Neural cell (in vitro differentiated cells): Measurements from ENCODE around the gene SPHKAP. TPM values are rescaled to one million over a fixed set of nuclear protein-coding genes. Genes with fewer than 3 reads are reported as not detected.
A peak's percentile ranks its signal among the peaks of the same experiment; 100 is the strongest.

Experiments used
- H2AFZ ChIP-seq: fragments of 200-600, 300-800 bp; sonication (generic), shearing (Covaris generic); 2 replicates; pipeline ENCODE4 v1.6.0; 2014; ENCODE audit warnings: low read depth, mild to moderate bottlenecking, antibody characterized with exemption, low read length, moderate library complexity
- H3F3A ChIP-seq: fragments of 200-600 bp; shearing (Covaris generic); 2 replicates; pipeline ENCODE4 v1.6.1; 2016; ENCODE audit warnings: mild to moderate bottlenecking, moderate library complexity, mixed read lengths, antibody characterized with exemption, low read length; ENCODE audit not compliant: insufficient read depth, poor library complexity, severe bottlenecking
- H3K27ac ChIP-seq: fragments of 200-600, 300-800 bp; sonication (generic), shearing (Covaris generic); 2 replicates; pipeline ENCODE4 v1.5.1; 2014; ENCODE audit warnings: mild to moderate bottlenecking, low read length, moderate library complexity
- H3K27me3 ChIP-seq: fragments of 300-800, 200-600 bp; sonication (generic), shearing (Covaris generic); 2 replicates; pipeline ENCODE4 v1.6.0; 2014; ENCODE audit warnings: mild to moderate bottlenecking, low read depth, low read length, moderate library complexity; ENCODE audit not compliant: insufficient read depth
- H3K36me3 ChIP-seq: fragments of 300-800, 200-600 bp; sonication (generic), shearing (Covaris generic); 2 replicates; pipeline ENCODE4 v1.5.1; 2014; ENCODE audit warnings: mild to moderate bottlenecking, antibody characterized with exemption, low read length, moderate library complexity; ENCODE audit not compliant: insufficient read depth
- H3K4me2 ChIP-seq: fragments of 300-800, 200-600 bp; sonication (generic), shearing (Covaris generic); 2 replicates; pipeline ENCODE4 v1.6.0; 2014; ENCODE audit warnings: mild to moderate bottlenecking, low read length
- H3K4me3 ChIP-seq: fragments of 300-800, 200-600 bp; sonication (generic), shearing (Covaris generic); 2 replicates; pipeline ENCODE4 v1.5.1; 2014; ENCODE audit warnings: mild to moderate bottlenecking, low read length, moderate library complexity
- H3K79me2 ChIP-seq: fragments of 200-600 bp; shearing (Covaris generic); replicated peaks from 2 replicates; pipeline ENCODE4 v1.6.0; 2014; ENCODE audit warnings: mild to moderate bottlenecking, low read length, moderate library complexity; ENCODE audit not compliant: insufficient read depth
- H3K9ac ChIP-seq: fragments of 300-800, 200-600 bp; sonication (generic), shearing (Covaris generic); 2 replicates; pipeline ENCODE4 v1.6.1; 2016; ENCODE audit warnings: mild to moderate bottlenecking, low read length, mixed read lengths
- H3K9me2 ChIP-seq: fragments of 200-600 bp; shearing (Covaris generic); 2 replicates; pipeline ENCODE4 v1.6.1; 2016; ENCODE audit warnings: mild to moderate bottlenecking, low read length, mixed read lengths; ENCODE audit not compliant: insufficient read depth
- H3K9me3 ChIP-seq: fragments of 200-600, 300-800 bp; sonication (generic), shearing (Covaris generic); 2 replicates; pipeline ENCODE4 v1.6.1; 2016; ENCODE audit warnings: mild to moderate bottlenecking, mixed run types, low read length, moderate library complexity, mixed read lengths
- H4K20me1 ChIP-seq: fragments of 200-600 bp; shearing (Covaris generic); 2 replicates; pipeline ENCODE4 v1.6.1; 2016; ENCODE audit warnings: mild to moderate bottlenecking, mixed run types; ENCODE audit not compliant: insufficient read depth
- CTCF ChIP-seq: fragments of 450-650 bp; IDR thresholded peaks from 2 replicates; pipeline ENCODE4 v1.5.1; 2014; ENCODE audit warnings: antibody characterized with exemption, mild to moderate bottlenecking, moderate library complexity; ENCODE audit not compliant: poor library complexity, severe bottlenecking
- EP300 ChIP-seq: fragments of 450-650 bp; conservative IDR thresholded peaks from 2 replicates; pipeline ENCODE4 v1.6.1; 2014; ENCODE audit warnings: antibody characterized with exemption, mild to moderate bottlenecking, moderate library complexity; ENCODE audit not compliant: poor library complexity, severe bottlenecking
- EZH2 ChIP-seq: fragments of 200-600, 300-800 bp; shearing (Covaris generic), sonication (generic); IDR thresholded peaks from 2 replicates; pipeline ENCODE4 v1.6.1; 2014; ENCODE audit warnings: antibody characterized with exemption, low read length, borderline replicate concordance, mild to moderate bottlenecking; ENCODE audit not compliant: insufficient read depth, poor library complexity, severe bottlenecking
- MXI1 ChIP-seq: fragments of 450-650 bp; conservative IDR thresholded peaks from 2 replicates; pipeline ENCODE4 v1.6.1; 2014; ENCODE audit warnings: antibody characterized with exemption, mild to moderate bottlenecking; ENCODE audit not compliant: poor library complexity, severe bottlenecking
- POLR2AphosphoS5 ChIP-seq: IDR thresholded peaks from 2 replicates; pipeline ENCODE4 v1.6.1; 2012
- RAD21 ChIP-seq: fragments of 450-650 bp; conservative IDR thresholded peaks from 2 replicates; pipeline ENCODE4 v1.6.1; 2014; ENCODE audit warnings: antibody characterized with exemption, mild to moderate bottlenecking, moderate library complexity
- REST ChIP-seq: IDR thresholded peaks from 2 replicates; pipeline ENCODE4 v1.6.1; 2012; ENCODE audit warnings: borderline replicate concordance
- SMC3 ChIP-seq: fragments of 450-650 bp; conservative IDR thresholded peaks from 2 replicates; pipeline ENCODE4 v1.6.1; 2014; ENCODE audit warnings: antibody characterized with exemption, mild to moderate bottlenecking, moderate library complexity; ENCODE audit not compliant: poor library complexity
- TAF1 ChIP-seq: IDR thresholded peaks from 2 replicates; pipeline ENCODE4 v1.6.1; 2012; ENCODE audit warnings: low read depth
- polyA plus RNA-seq: library from polyadenylated mRNA; depleted of rRNA; stranded (reverse); fragments of >200 nt; gene quantifications from 2 replicates; pipeline ENCODE4 v1.2.3, GENCODE V29; 2014

SPHKAP gene
- polyA plus RNA-seq, 1 donor from 2014 or later, result 1.7 TPM

- Histone ChIP-seq H3K27me3 (no peaks in the 10 kb centered on the region), H3K27ac (peak overlapping the region; percentile 62), H3K9me3 (no peaks in the 10 kb centered on the region), H2AFZ (no peak overlapping the region), H4K20me1 (no peaks in the 10 kb centered on the region), H3K36me3 (no peaks in the 10 kb centered on the region), H3K79me2 (no peaks in the 10 kb centered on the region), H3K4me2 (peak overlapping the region; percentile 22), H3F3A (peaks cover 3% of the 10 kb centered on the region), H3K9ac (peak overlapping the region; percentile 6), H3K4me3 (peak overlapping the region; percentile 24), H3K9me2 (no peaks in the 10 kb centered on the region)
- TF ChIP-seq TAF1 (no peak), EZH2 (no peak), SMC3 (no peak), POLR2AphosphoS5 (peak; percentile 65), REST (no peak), EP300 (peak; percentile 86), MXI1 (no peak), CTCF (no peak), RAD21 (no peak)
Measured at GRCh38 chr2:228084717-228085116, 96.8 kb downstream of the SPHKAP start.

GRCh38 chr2:228083131-228083530 is 98.4 kb downstream of the SPHKAP start:
- TF ChIP-seq RAD21 (no peak), MXI1 (no peak), TAF1 (no peak), SMC3 (no peak), CTCF (no peak), REST (no peak), EZH2 (no peak), EP300 (no peak), POLR2AphosphoS5 (no peak)

More at GRCh38 chr2:228083131-228083530, 98.4 kb downstream of the SPHKAP start:
- peaks cover 3% of the 10 kb centered on the region for H3F3A ChIP-seq
- H2AFZ ChIP-seq, result no peak overlapping the region
- H4K20me1 ChIP-seq, result no peaks in the 10 kb centered on the region
- H3K27ac ChIP-seq, result no peak overlapping the region
- H3K4me2 ChIP-seq, result no peak overlapping the region
- H3K9me3 ChIP-seq, result no peaks in the 10 kb centered on the region
- no peaks in the 10 kb centered on the region for H3K9me2 ChIP-seq
- H3K36me3 ChIP-seq, result no peaks in the 10 kb centered on the region
- no peak overlapping the region for H3K9ac ChIP-seq
- H3K79me2 ChIP-seq, result no peaks in the 10 kb centered on the region
- H3K27me3 ChIP-seq, result no peaks in the 10 kb centered on the region
- no peak overlapping the region for H3K4me3 ChIP-seq
